HG03175 (cell line): ENCODE results near the gene ABLIM1.

Experiments
- ATAC-seq: cut with Tn5 transposase; IDR thresholded peaks from one replicate; pipeline ENCODE4 v1.9.1; 2021; ENCODE audit warnings: mild to moderate bottlenecking, moderate library complexity; ENCODE audit not compliant: unreplicated experiment

ABLIM1 gene

GRCh38 chr10:114499630-114500190, 158.4 kb downstream of the ABLIM1 start:
- ATAC-seq, result peak; percentile 17

GRCh38 chr10:114499116-114499515, 159.0 kb downstream of the ABLIM1 start:
- ATAC-seq, result peak; percentile 28

- peak; percentile 73 for ATAC-seq
Measured at GRCh38 chr10:114498413-114499111, 159.5 kb downstream of the ABLIM1 start.

GRCh38 chr10:114495303-114495702, 162.8 kb downstream of the ABLIM1 start:
- no peak for ATAC-seq

- ATAC-seq, result peak; percentile 37
Measured at GRCh38 chr10:114492351-114493037, 165.6 kb downstream of the ABLIM1 start.

- no peak for ATAC-seq
Measured at GRCh38 chr10:114491933-114492332, 166.1 kb downstream of the ABLIM1 start.

GRCh38 chr10:114491419-114491818, 166.7 kb downstream of the ABLIM1 start:
- no peak for ATAC-seq

GRCh38 chr10:114489521-114490310, 168.4 kb downstream of the ABLIM1 start:
- no peak for ATAC-seq

GRCh38 chr10:114487815-114488536, 170.1 kb downstream of the ABLIM1 start:
- no peak for ATAC-seq

- ATAC-seq, result no peak
Measured at GRCh38 chr10:114486938-114487814, 170.9 kb downstream of the ABLIM1 start.

GRCh38 chr10:114485696-114486400, 172.2 kb downstream of the ABLIM1 start:
- no peak for ATAC-seq

- no peak for ATAC-seq
Measured at GRCh38 chr10:114483575-114483974, 174.5 kb downstream of the ABLIM1 start.

GRCh38 chr10:114482480-114483304, 175.4 kb downstream of the ABLIM1 start:
- ATAC-seq, result no peak

- no peak for ATAC-seq
Measured at GRCh38 chr10:114481055-114481454, 177.0 kb downstream of the ABLIM1 start.

GRCh38 chr10:114479836-114480235, 178.2 kb downstream of the ABLIM1 start:
- ATAC-seq, result no peak

- no peak for ATAC-seq
Measured at GRCh38 chr10:114479307-114479706, 178.8 kb downstream of the ABLIM1 start.

- ATAC-seq, result no peak
Measured at GRCh38 chr10:114478281-114478680, 179.8 kb downstream of the ABLIM1 start.

- no peak for ATAC-seq
Measured at GRCh38 chr10:114477285-114477684, 180.8 kb downstream of the ABLIM1 start.
